Tibial artery (tissue), 4 donors: ENCODE data around the gene RNPS1.

ENCODE experiments used
- DNase-seq, 2 donors: peaks; one replicate each; pipeline ENCODE4 v3.0.0-alpha.2; 2019
- H3K27ac ChIP-seq, 2 donors: fragments of 200-600 bp; sonication (generic) in 1 of 2; 1 replicate in 1 of 2; 2 replicates in 1 of 2; pipeline ENCODE4 v1.5.1; 2018 to 2019; ENCODE audit warnings: mild to moderate bottlenecking in 1 of 2
- H3K27me3 ChIP-seq, 2 donors: fragments of 200-600 bp; sonication (generic) in 1 of 2; one replicate each; pipeline versions ENCODE4 v1.5.1 to v1.6.0; 2016 to 2019
- H3K36me3 ChIP-seq, 3 donors: fragments of 200-600 bp; sonication (generic) in 2 of 3; one replicate each; pipeline ENCODE4 v1.5.1; 2016 to 2019; ENCODE audit warnings: mild to moderate bottlenecking in 2 of 3
- H3K4me1 ChIP-seq, 4 donors: fragments of 200-600 bp; sonication (generic) in 2 of 4; 1 replicate in 3 of 4; 2 replicates in 1 of 4; pipeline ENCODE4 v1.5.1; 2016 to 2019
- H3K4me3 ChIP-seq, 2 donors: fragments of 200-600 bp; sonication (generic) in 1 of 2; 1 replicate in 1 of 2; 2 replicates in 1 of 2; pipeline ENCODE4 v1.5.1; 2018 to 2019; ENCODE audit warnings: mild to moderate bottlenecking in 2 of 2
- H3K9me3 ChIP-seq, 3 donors: fragments of 200-600 bp; sonication (generic) in 1 of 3; one replicate each; pipeline ENCODE4 v1.5.1; 2016 to 2019
- CTCF ChIP-seq, 2 experiments: fragments of 200-600 bp in 1 of 2; fragments of 450-650 bp in 1 of 2; IDR thresholded peaks; one replicate each; pipeline ENCODE4 v1.5.1; 2017 to 2019; ENCODE audit warnings: antibody characterized with exemption in 2 of 2, mild to moderate bottlenecking in 1 of 2, moderate library complexity in 1 of 2
- intact Hi-C: fragments of 100-400 bp; cut with DNase I; formaldehyde crosslinking; loops from one replicate; pipeline ENCODE4 v1.15.0; 2023; ENCODE audit warnings: low total_unique reads

Gene RNPS1

GRCh38 chr16:2256531-2257140, 11.3 kb downstream of the RNPS1 start:
- no peak for TF ChIP-seq CTCF (IDR thresholded peaks at IDR 0.05)
- intact Hi-C loops, result no loop called here

GRCh38 chr16:2253293-2253692, 14.6 kb downstream of the RNPS1 start:
- Histone ChIP-seq H3K36me3 (peaks cover 51 to 58% (median 57%) of the 10 kb centered on the region in 3 donors), H3K27me3 (no peaks in the 10 kb centered on the region), H3K4me3 (no peak overlapping the region), H3K9me3 (no peaks in the 10 kb centered on the region), H3K4me1 (peaks cover 9 to 22% (median 17%) of the 10 kb centered on the region in 4 donors), H3K27ac (no peak overlapping the region)
- intact Hi-C loops, result no loop called here
- no peak for DNase-seq
- no peak for TF ChIP-seq CTCF (IDR thresholded peaks at IDR 0.05)

More at GRCh38 chr16:2256531-2257140, 11.3 kb downstream of the RNPS1 start:
- Histone ChIP-seq H3K4me3 (no peak overlapping the region), H3K27ac (no peak overlapping the region), H3K4me1 (peaks cover 6 to 9% (median 8%) of the 10 kb centered on the region in 4 donors), H3K36me3 (peaks cover 77 to 91% (median 82%) of the 10 kb centered on the region in 3 donors), H3K27me3 (no peaks in the 10 kb centered on the region), H3K9me3 (no peaks in the 10 kb centered on the region)
- no peak for DNase-seq

GRCh38 chr16:2252806-2253148, 15.1 kb downstream of the RNPS1 start:
- Histone ChIP-seq H3K9me3 (no peaks in the 10 kb centered on the region), H3K36me3 (peaks cover 46 to 53% (median 53%) of the 10 kb centered on the region in 3 donors), H3K27me3 (no peaks in the 10 kb centered on the region), H3K27ac (no peak overlapping the region), H3K4me1 (peaks cover 9 to 22% (median 17%) of the 10 kb centered on the region in 4 donors), H3K4me3 (no peak overlapping the region)
- no peak for DNase-seq
- intact Hi-C loops, result no loop called here
- TF ChIP-seq CTCF (IDR thresholded peaks at IDR 0.05), result no peak

GRCh38 chr16:2251296-2252111, 16.4 kb downstream of the RNPS1 start, which contains the start of gene ECI1:
TSS of gene ECI1 (minus strand) at chr16:2251587. CDS start at chr16:2251566, 21 bp downstream.
- TF ChIP-seq CTCF (IDR thresholded peaks at IDR 0.05), result peak; percentile 69 to 70
- Histone ChIP-seq H3K36me3 (peaks cover 38 to 46% (median 44%) of the 10 kb centered on the region in 3 donors), H3K9me3 (no peaks in the 10 kb centered on the region), H3K27me3 (no peaks in the 10 kb centered on the region), H3K27ac (peak within 1 kb of the TSS; percentile 84 to 90), H3K4me3 (peak within 1 kb of the TSS; percentile 61 to 78), H3K4me1 (peaks cover 9 to 22% (median 17%) of the 10 kb centered on the region in 4 donors)
- intact Hi-C loops, result no loop called here
- DNase-seq, result peak; percentile 94 to 98

- H3K4me3 ChIP-seq, result peak overlapping the region; percentile 61 to 78
- no peaks in the 10 kb centered on the region for H3K9me3 ChIP-seq
- peak overlapping the region; percentile 84 to 90 for H3K27ac ChIP-seq
- H3K36me3 ChIP-seq, result peaks cover 38 to 46% (median 44%) of the 10 kb centered on the region in 3 donors
- TF ChIP-seq CTCF (IDR thresholded peaks at IDR 0.05), result no peak
- H3K27me3 ChIP-seq, result no peaks in the 10 kb centered on the region
- peaks cover 9 to 22% (median 17%) of the 10 kb centered on the region in 4 donors for H3K4me1 ChIP-seq
- no peak for DNase-seq
- intact Hi-C loops, result no loop called here
Measured at GRCh38 chr16:2250652-2251295, 17.2 kb downstream of the RNPS1 start.
